Measurements from ENCODE around the gene IQCC. TPM values are rescaled to one million over a fixed set of nuclear protein-coding genes. Genes with fewer than 3 reads are reported as not detected.
A peak's percentile ranks its signal among the peaks of the same experiment; 100 is the strongest.

Gene IQCC
- total and polyA plus RNA-seq, 2 donors (not counting 1 experiment from before 2014, with no cell fraction given): 2.0 to 2.3 TPM

DNA sequence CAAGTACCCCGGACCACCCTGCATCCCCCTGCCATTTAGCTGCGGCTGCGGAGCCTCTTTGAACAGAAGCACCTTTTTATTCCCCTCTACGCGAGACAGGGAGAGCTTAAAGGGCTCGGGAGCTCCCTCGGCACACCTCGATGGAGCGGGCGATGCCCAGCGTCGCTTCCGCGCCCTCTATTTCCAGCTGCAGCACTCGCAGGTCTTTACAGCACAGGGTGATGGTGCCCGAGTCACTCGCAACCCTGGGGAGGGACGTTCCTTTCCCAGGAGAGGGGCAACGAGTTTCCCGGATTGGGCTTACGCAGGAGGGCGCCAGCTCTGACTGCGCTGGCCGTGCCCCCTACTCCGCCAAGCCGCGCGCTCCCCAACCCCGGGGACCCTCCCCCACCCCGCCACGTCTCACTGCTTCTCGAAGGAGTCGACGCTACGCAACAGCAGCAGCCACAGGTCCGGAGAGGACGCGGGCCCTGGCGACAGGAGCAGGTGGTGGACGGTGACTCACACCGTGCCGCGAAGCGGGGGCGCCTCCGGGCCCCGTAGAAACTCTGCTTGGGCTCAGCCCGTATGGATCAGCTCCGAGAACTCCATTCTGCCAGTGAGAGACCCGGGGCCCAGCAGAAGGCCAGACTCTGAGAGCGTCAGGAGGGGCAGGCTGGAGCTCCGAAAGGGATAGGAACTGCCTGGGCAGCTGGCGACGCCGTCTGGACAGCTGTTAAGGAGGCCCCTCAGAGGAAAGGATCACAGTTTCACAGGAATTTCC is 35.7 kb downstream of the IQCC start:
- H3K27me3 ChIP-seq (ENCODE audit: control insufficient read depth, insufficient read depth, low read length): no peaks in the 10 kb centered on the region
- no peaks in the 10 kb centered on the region for H4K20me1 ChIP-seq (ENCODE audit: control insufficient read depth, extremely low read depth, insufficient read depth, low read length)
- H3K4me1 ChIP-seq (ENCODE audit: control insufficient read depth, extremely low read depth, insufficient read depth, low read length): peaks cover 6% of the 10 kb centered on the region
- H2AFZ ChIP-seq (ENCODE audit: low read length): peak overlapping the region; percentile 67
- peak overlapping the region; percentile 64 to 81 (median 77) for H3K4me3 ChIP-seq (replicated peaks in 1 of 4; ENCODE audit: control extremely low read depth in 1 of 4, insufficient read depth in 1 of 4, low read depth in 3 of 4, low read length in 4 of 4)
- no peak for TF ChIP-seq EZH2 (IDR thresholded peaks at IDR 0.05; ENCODE audit: low read length, missing control alignments)
- TF ChIP-seq, protein P1, sequence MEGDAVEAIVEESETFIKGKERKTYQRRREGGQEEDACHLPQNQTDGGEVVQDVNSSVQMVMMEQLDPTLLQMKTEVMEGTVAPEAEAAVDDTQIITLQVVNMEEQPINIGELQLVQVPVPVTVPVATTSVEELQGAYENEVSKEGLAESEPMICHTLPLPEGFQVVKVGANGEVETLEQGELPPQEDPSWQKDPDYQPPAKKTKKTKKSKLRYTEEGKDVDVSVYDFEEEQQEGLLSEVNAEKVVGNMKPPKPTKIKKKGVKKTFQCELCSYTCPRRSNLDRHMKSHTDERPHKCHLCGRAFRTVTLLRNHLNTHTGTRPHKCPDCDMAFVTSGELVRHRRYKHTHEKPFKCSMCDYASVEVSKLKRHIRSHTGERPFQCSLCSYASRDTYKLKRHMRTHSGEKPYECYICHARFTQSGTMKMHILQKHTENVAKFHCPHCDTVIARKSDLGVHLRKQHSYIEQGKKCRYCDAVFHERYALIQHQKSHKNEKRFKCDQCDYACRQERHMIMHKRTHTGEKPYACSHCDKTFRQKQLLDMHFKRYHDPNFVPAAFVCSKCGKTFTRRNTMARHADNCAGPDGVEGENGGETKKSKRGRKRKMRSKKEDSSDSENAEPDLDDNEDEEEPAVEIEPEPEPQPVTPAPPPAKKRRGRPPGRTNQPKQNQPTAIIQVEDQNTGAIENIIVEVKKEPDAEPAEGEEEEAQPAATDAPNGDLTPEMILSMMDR (conservative IDR thresholded peaks at IDR 0.05 in 1 of 2, IDR thresholded peaks at IDR 0.05 in 1 of 2; ENCODE audit: low read depth in 1 of 2, low read length in 2 of 2): no peak
- H3K36me3 ChIP-seq (ENCODE audit: control insufficient read depth, insufficient read depth, low read length): peaks cover 5% of the 10 kb centered on the region
- DNase-seq (ENCODE audit: low read depth in 2 of 2): peak; percentile 58 to 68
- peak overlapping the region; percentile 78 for H3K9ac ChIP-seq (ENCODE audit: insufficient read depth, low read length)
- H3K79me2 ChIP-seq (ENCODE audit: control insufficient read depth, insufficient read depth, low read length): no peaks in the 10 kb centered on the region
- no peaks in the 10 kb centered on the region for H3K9me3 ChIP-seq (ENCODE audit: control insufficient read depth, insufficient read depth, low read depth, low read length)
- peak overlapping the region; percentile 94 for H3K4me2 ChIP-seq (ENCODE audit: extremely low read depth, insufficient read depth, low read length)
- peak overlapping the region; percentile 86 for H3K27ac ChIP-seq (ENCODE audit: insufficient read depth, low read length)

DNA sequence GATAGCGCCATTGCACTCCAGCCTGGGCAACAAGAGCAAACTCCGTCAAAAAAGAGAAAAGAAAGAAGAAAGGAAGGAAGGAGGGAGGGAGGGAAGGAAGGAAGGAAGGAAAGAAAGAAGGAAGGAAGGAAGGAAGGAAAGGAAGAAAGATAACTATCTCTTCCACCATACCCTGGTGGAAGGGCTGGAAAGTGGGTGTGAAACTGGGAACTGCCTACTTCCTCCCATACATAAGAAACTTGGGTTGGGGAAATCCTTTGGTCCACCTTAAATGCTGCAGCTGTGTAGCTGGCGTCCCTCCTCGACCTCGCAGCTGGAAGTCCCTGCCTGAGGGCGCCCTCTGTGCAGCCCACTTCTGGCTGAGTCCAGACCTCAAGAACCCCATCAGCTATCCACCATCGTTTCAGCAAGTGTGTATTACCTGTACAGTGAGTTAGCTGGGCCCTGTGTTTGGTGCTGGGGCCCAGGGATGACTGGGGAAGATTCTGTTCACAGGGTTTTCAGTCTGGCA is 36.9 kb downstream of the IQCC start:
- H3K36me3 ChIP-seq (ENCODE audit: control insufficient read depth, insufficient read depth, low read length): peaks cover 5% of the 10 kb centered on the region
- peak overlapping the region; percentile 76 for H3K4me2 ChIP-seq (ENCODE audit: extremely low read depth, insufficient read depth, low read length)
- no peaks in the 10 kb centered on the region for H3K27me3 ChIP-seq (ENCODE audit: control insufficient read depth, insufficient read depth, low read length)
- H3K4me1 ChIP-seq (ENCODE audit: control insufficient read depth, extremely low read depth, insufficient read depth, low read length): peaks cover 14% of the 10 kb centered on the region
- H2AFZ ChIP-seq (ENCODE audit: low read length): peak overlapping the region; percentile 26
- peak overlapping the region in 1 of 4 experiments; percentile 44 for H3K4me3 ChIP-seq (replicated peaks in 1 of 4; ENCODE audit: control extremely low read depth in 1 of 4, insufficient read depth in 1 of 4, low read depth in 3 of 4, low read length in 4 of 4)
- H3K9me3 ChIP-seq (ENCODE audit: control insufficient read depth, insufficient read depth, low read depth, low read length): no peaks in the 10 kb centered on the region
- no peak overlapping the region for H3K27ac ChIP-seq (ENCODE audit: insufficient read depth, low read length)
- no peak for TF ChIP-seq EZH2 (IDR thresholded peaks at IDR 0.05; ENCODE audit: low read length, missing control alignments)
- TF ChIP-seq, protein P1 (conservative IDR thresholded peaks at IDR 0.05 in 1 of 2, IDR thresholded peaks at IDR 0.05 in 1 of 2; ENCODE audit: low read depth in 1 of 2, low read length in 2 of 2): no peak
- DNase-seq (ENCODE audit: low read depth in 2 of 2): peak in 1 of 2 donors; percentile 43
- H4K20me1 ChIP-seq (ENCODE audit: control insufficient read depth, extremely low read depth, insufficient read depth, low read length): no peaks in the 10 kb centered on the region
- H3K79me2 ChIP-seq (ENCODE audit: control insufficient read depth, insufficient read depth, low read length): no peaks in the 10 kb centered on the region
- H3K9ac ChIP-seq (ENCODE audit: insufficient read depth, low read length): no peak overlapping the region

DNA sequence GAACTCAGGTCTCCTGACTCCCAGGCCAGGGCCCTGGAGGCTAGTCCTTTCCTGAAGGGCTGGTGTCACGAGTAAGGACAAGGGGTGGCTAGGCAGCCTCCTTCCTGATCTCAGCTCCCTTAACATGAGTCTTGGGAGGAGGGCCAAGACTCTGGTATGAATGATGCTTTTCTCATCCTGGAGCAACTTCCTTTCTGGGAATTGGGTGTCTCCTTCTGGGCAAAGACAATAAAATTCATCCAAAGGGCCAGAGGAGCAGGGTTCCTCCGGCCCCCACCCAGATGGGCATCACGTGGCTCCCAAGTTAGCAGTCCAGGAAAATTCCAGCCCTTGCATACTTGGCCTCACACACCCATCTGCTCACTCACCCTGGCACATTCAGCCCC is 41.4 kb downstream of the IQCC start, which contains the start of gene FAM167B:
Gene FAM167B, plus strand, starts transcription at position 335 of the 386 bp plus-strand sequence. CDS start 200 bp downstream, outside the sequence.
- TF ChIP-seq, protein P1 (conservative IDR thresholded peaks at IDR 0.05 in 1 of 2, IDR thresholded peaks at IDR 0.05 in 1 of 2; ENCODE audit: low read depth in 1 of 2, low read length in 2 of 2): no peak
- TF ChIP-seq EZH2 (IDR thresholded peaks at IDR 0.05; ENCODE audit: low read length, missing control alignments): no peak
- DNase-seq (ENCODE audit: low read depth in 2 of 2): peak; percentile 69 to 72
- no peak within 1 kb of the TSS for H2AFZ ChIP-seq (ENCODE audit: low read length)
- no peaks in the 10 kb centered on the region for H3K79me2 ChIP-seq (ENCODE audit: control insufficient read depth, insufficient read depth, low read length)
- peak within 1 kb of the TSS; percentile 64 for H3K27ac ChIP-seq (ENCODE audit: insufficient read depth, low read length)
- no peaks in the 10 kb centered on the region for H3K27me3 ChIP-seq (ENCODE audit: control insufficient read depth, insufficient read depth, low read length)
- no peaks in the 10 kb centered on the region for H4K20me1 ChIP-seq (ENCODE audit: control insufficient read depth, extremely low read depth, insufficient read depth, low read length)
- no peaks in the 10 kb centered on the region for H3K9me3 ChIP-seq (ENCODE audit: control insufficient read depth, insufficient read depth, low read depth, low read length)
- no peak within 1 kb of the TSS for H3K4me2 ChIP-seq (ENCODE audit: extremely low read depth, insufficient read depth, low read length)
- no peaks in the 10 kb centered on the region for H3K36me3 ChIP-seq (ENCODE audit: control insufficient read depth, insufficient read depth, low read length)
- no peak within 1 kb of the TSS for H3K9ac ChIP-seq (ENCODE audit: insufficient read depth, low read length)
- peaks cover 17% of the 10 kb centered on the region for H3K4me1 ChIP-seq (ENCODE audit: control insufficient read depth, extremely low read depth, insufficient read depth, low read length)
- H3K4me3 ChIP-seq (replicated peaks in 1 of 4; ENCODE audit: control extremely low read depth in 1 of 4, insufficient read depth in 1 of 4, low read depth in 3 of 4, low read length in 4 of 4): no peak within 1 kb of the TSS

Measured in fibroblast of lung (primary cell).